Stimulated activated CD8-positive, alpha-beta memory T cell treated with anti-CD3 and anti-CD28 coated beads, Interleukin-15, amount 100 ng/mL, for 24 hours (primary cell): ENCODE results near the gene CDH7.

Experiments used
- DNase-seq: peaks from one replicate; pipeline ENCODE4 v3.0.0-alpha.2; 2020; ENCODE audit warnings: low read depth

CDH7 gene

GRCh38 chr18:65919018-65919417, 168.2 kb downstream of the CDH7 start:
- no peak for DNase-seq

- DNase-seq, result no peak
Measured at GRCh38 chr18:65919663-65920062, 168.9 kb downstream of the CDH7 start.

- no peak for DNase-seq
Measured at GRCh38 chr18:65922103-65922502, 171.3 kb downstream of the CDH7 start.

- DNase-seq, result no peak
Measured at GRCh38 chr18:65924904-65925303, 174.1 kb downstream of the CDH7 start.

- no peak for DNase-seq
Measured at GRCh38 chr18:65934874-65935273, 184.1 kb downstream of the CDH7 start.

GRCh38 chr18:65936678-65937077, 185.9 kb downstream of the CDH7 start:
- DNase-seq, result no peak

GRCh38 chr18:65937180-65937579, 186.4 kb downstream of the CDH7 start:
- DNase-seq, result no peak

GRCh38 chr18:65938592-65939372, 188.0 kb downstream of the CDH7 start:
- DNase-seq, result no peak
